ENCODE measurements around the gene EFCAB13. TPM values are rescaled to one million over a fixed set of nuclear protein-coding genes. Genes with fewer than 3 reads are reported as not detected.

Gene EFCAB13
- total and polyA plus RNA-seq, 9 donors: 1.5 to 6.9 (median 3.4) TPM

DNA sequence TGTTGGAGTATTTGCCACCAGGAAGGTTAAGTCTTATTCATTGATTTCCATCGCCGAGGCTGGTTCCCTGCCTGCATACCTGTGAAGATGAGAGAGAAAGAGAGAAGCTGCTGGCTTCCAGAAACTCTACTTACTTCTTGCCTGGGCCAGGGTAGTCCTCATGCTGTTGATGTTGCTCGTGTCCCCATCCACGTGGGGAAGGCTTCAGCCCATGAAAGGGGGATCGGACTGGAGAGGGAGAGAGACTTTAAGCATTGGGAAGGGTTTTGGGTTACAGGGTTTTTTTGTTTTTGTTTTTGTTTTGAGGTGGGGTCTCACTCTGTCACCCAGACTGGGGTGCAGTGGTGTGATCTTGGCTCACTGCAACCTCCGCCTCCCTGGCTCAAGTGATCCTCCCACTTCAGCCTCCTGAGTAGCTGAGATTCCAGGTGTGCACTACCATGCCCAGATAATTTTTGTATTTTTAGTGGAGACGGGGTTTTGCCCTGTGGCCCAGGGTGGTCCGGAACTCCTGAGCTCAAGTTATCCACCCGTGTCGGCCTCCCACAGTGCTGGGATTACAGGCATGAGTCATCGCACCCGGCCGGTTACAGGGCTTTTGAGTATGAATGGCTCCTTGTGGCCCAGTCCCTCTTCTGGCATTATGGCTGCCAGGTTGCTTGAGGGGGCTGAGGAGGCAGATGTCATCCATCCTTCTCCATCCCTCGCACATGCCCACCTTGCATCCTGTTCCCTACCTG lies 43.5 kb upstream of the EFCAB13 start:
- peaks cover 3% of the 10 kb centered on the region for H3K36me3 ChIP-seq (ENCODE audit: control insufficient read depth, insufficient read depth, low read length)
- no peak overlapping the region for H3K4me3 ChIP-seq (ENCODE audit: low read length)
- H3K27me3 ChIP-seq (ENCODE audit: control insufficient read depth, insufficient read depth, low read length): no peaks in the 10 kb centered on the region
- peak overlapping the region; percentile 89 for H3K27ac ChIP-seq (ENCODE audit: low read length)
- H3K4me1 ChIP-seq (ENCODE audit: control insufficient read depth, insufficient read depth, low read length): peaks cover 40% of the 10 kb centered on the region
- no peaks in the 10 kb centered on the region for H3K9me3 ChIP-seq (replicated peaks; ENCODE audit: control insufficient read depth, low read depth, low read length)
- 74% methylated on average over 9 of the region's 14 CpGs for whole genome bisulfite sequencing (ENCODE audit: insufficient coverage)
- DNase-seq: no peak

DNA sequence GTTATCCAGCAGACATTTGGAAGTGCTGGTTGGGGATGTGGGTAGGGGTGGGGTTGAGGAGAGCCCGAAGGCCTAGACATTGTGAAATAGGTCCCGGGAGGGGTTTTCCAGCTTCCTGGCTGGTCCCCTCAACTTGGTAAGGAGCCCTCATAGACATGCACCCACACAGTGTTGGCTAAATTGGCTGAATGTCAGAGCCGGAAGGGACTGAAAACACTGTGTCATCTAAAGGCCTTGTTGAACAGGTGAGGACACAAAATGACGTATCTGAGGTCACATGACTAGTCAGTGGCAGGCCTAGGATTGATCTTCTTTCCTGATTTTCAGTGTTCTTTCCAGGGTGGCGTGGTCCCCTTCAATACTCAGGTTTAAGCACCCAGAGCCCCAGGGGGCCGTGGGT lies 42.5 kb upstream of the EFCAB13 start:
- H3K4me3 ChIP-seq (ENCODE audit: low read length): no peak overlapping the region
- H3K27ac ChIP-seq (ENCODE audit: low read length): no peak overlapping the region
- peaks cover 32% of the 10 kb centered on the region for H3K4me1 ChIP-seq (ENCODE audit: control insufficient read depth, insufficient read depth, low read length)
- H3K36me3 ChIP-seq (ENCODE audit: control insufficient read depth, insufficient read depth, low read length): peaks cover 3% of the 10 kb centered on the region
- 94% methylated on average over 2 of the region's 6 CpGs for WGBS (ENCODE audit: insufficient coverage)
- no peaks in the 10 kb centered on the region for H3K9me3 ChIP-seq (replicated peaks; ENCODE audit: control insufficient read depth, low read depth, low read length)
- peaks cover 1% of the 10 kb centered on the region for H3K27me3 ChIP-seq (ENCODE audit: control insufficient read depth, insufficient read depth, low read length)
- DNase-seq: no peak

DNA sequence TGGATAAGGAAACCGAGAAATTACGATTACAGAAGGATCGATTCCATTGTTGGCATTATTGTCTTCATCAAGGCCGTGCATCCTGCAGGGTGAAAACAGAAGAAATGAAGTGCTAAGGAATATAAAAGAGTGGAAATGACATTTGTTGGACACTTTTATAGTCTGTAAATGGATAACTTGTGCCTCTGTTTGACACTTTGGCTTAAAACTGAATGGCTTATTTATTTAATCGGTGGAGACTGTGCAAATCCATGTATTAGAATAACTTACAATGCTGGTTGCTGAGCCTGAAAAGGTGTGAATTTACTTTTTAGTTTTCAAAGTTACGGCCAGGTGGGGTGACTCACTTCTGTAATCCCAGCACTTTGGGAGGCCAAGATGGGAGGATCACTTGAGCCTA lies 38.8 kb upstream of the EFCAB13 start:
- Histone ChIP-seq H3K9me3 (replicated peaks; ENCODE audit: control insufficient read depth, low read depth, low read length) (no peaks in the 10 kb centered on the region), H3K4me1 (ENCODE audit: control insufficient read depth, insufficient read depth, low read length) (peaks cover 5% of the 10 kb centered on the region), H3K27ac (ENCODE audit: low read length) (no peak overlapping the region), H3K4me3 (ENCODE audit: low read length) (no peak overlapping the region), H3K27me3 (ENCODE audit: control insufficient read depth, insufficient read depth, low read length) (peaks cover 2% of the 10 kb centered on the region), H3K36me3 (ENCODE audit: control insufficient read depth, insufficient read depth, low read length) (peaks cover 29% of the 10 kb centered on the region)
- WGBS (ENCODE audit: insufficient coverage): 90% methylated on average over 4 of the region's 6 CpGs
- DNase-seq: no peak

DNA sequence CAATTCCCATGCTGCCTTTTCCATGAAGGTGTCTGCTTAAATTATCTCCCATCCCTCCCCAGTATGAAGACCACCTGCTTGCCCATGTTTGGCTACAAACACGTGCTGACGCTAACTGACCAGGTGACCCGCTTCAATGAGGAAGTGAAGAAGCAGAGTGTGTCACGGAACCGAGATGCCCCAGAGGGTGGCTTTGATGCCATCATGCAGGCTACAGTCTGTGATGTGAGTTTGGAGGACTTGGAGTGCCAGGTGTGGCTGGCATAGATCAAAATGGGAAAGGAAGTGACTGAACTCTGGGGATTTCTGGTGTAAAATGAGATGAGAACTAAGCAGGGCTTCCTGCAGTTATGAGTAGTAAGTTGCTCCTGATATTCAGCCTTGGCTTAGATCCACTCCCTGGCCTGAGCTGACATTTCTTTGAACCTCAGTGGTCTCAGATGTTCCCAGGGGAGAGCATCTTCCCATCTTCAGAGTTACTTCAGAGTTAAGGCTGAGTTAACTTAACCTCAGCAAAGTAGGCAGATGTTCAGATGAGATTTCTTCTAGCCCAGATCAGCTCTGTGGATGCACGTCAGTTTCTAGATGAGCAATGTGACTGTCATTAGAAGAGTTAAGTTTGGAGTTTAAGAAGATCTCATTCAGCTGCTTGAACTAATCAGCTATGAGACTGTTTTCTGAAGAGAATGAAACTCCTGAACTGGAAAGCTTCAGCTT lies 37.4 kb upstream of the EFCAB13 start:
- no peak for DNase-seq
- Histone ChIP-seq H3K27ac (ENCODE audit: low read length) (no peak overlapping the region), H3K36me3 (ENCODE audit: control insufficient read depth, insufficient read depth, low read length) (peaks cover 39% of the 10 kb centered on the region), H3K27me3 (ENCODE audit: control insufficient read depth, insufficient read depth, low read length) (peaks cover 2% of the 10 kb centered on the region), H3K4me1 (ENCODE audit: control insufficient read depth, insufficient read depth, low read length) (peaks cover 3% of the 10 kb centered on the region), H3K4me3 (ENCODE audit: low read length) (no peak overlapping the region), H3K9me3 (replicated peaks; ENCODE audit: control insufficient read depth, low read depth, low read length) (no peaks in the 10 kb centered on the region)
- 78% methylated on average over 6 of the region's 6 CpGs for WGBS (ENCODE audit: insufficient coverage)

DNA sequence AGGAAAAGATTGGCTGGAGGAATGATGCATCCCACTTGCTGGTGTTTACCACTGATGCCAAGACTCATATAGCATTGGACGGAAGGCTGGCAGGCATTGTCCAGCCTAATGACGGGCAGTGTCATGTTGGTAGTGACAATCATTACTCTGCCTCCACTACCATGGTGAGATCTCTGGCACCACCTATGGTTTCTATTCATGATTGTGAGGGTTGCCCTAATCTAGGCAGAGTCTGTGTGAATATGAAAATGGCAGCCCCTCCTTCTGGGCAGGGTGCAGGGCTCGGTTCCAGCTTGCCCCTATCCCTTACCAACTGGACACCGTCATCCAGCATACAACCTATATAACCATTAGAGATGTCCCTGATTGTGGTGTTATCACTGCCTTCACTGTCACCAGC lies 36.7 kb upstream of the EFCAB13 start:
- Histone ChIP-seq H3K4me1 (ENCODE audit: control insufficient read depth, insufficient read depth, low read length) (peaks cover 3% of the 10 kb centered on the region), H3K27ac (ENCODE audit: low read length) (no peak overlapping the region), H3K27me3 (ENCODE audit: control insufficient read depth, insufficient read depth, low read length) (peaks cover 2% of the 10 kb centered on the region), H3K9me3 (replicated peaks; ENCODE audit: control insufficient read depth, low read depth, low read length) (no peaks in the 10 kb centered on the region), H3K36me3 (ENCODE audit: control insufficient read depth, insufficient read depth, low read length) (peaks cover 39% of the 10 kb centered on the region), H3K4me3 (ENCODE audit: low read length) (no peak overlapping the region)
- WGBS (ENCODE audit: insufficient coverage): 100% methylated on average over 2 of the region's 4 CpGs
- DNase-seq: no peak

DNA sequence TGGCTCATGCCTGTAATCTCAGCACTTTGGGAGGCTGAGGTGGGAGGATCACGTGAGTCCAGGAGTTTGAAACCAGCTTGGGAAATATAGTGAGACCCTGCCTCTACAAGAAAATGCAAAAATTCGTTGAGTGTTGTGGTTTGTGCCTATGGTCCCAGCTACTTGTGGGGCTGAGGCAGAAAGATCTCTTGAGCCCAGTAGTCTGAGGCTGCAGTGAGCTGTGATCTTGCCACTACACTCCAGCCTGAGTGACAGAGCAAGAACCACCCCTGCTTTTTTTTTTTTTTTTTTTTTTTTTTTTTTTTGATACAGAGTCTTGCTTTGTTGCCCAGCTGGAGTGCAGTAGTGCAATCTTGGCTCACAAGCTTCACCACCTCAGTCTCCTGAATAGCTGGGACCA lies 36.1 kb upstream of the EFCAB13 start:
- Histone ChIP-seq H3K4me1 (ENCODE audit: control insufficient read depth, insufficient read depth, low read length) (peaks cover 3% of the 10 kb centered on the region), H3K9me3 (replicated peaks; ENCODE audit: control insufficient read depth, low read depth, low read length) (no peaks in the 10 kb centered on the region), H3K27me3 (ENCODE audit: control insufficient read depth, insufficient read depth, low read length) (peaks cover 2% of the 10 kb centered on the region), H3K36me3 (ENCODE audit: control insufficient read depth, insufficient read depth, low read length) (peaks cover 42% of the 10 kb centered on the region), H3K4me3 (ENCODE audit: low read length) (no peak overlapping the region), H3K27ac (ENCODE audit: low read length) (no peak overlapping the region)
- WGBS (ENCODE audit: insufficient coverage): 89% methylated on average over 1 of the region's 2 CpGs
- DNase-seq: no peak

DNA sequence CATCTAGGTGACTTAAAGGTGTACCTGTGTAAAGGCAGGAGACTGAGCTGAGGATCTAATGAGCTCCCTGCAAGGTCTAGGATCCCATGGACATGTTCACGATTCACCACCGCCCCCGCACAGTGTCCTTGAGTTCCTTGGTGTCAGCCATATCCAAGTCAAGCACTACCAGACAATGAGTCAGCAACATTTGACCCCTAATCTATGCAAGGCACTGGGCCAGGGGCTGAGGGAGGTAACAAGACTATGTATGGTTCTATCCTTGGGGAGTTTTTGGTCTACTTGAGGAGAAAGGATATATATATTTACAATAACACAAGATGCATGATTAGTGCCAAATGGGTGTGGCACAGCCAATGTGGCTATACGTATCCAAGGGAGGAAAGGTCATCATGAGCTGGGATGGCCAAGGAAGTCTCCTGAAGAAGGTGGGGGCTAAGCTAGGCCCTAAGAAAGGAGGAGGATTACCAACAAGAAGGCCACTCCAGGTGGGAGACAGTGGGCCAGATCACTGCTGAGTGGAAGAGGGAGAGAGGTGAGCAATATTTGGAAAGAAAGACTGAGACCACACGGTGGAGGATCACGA lies 35.1 kb upstream of the EFCAB13 start:
- Histone ChIP-seq H3K9me3 (replicated peaks; ENCODE audit: control insufficient read depth, low read depth, low read length) (no peaks in the 10 kb centered on the region), H3K27ac (ENCODE audit: low read length) (no peak overlapping the region), H3K27me3 (ENCODE audit: control insufficient read depth, insufficient read depth, low read length) (peaks cover 2% of the 10 kb centered on the region), H3K36me3 (ENCODE audit: control insufficient read depth, insufficient read depth, low read length) (peaks cover 47% of the 10 kb centered on the region), H3K4me1 (ENCODE audit: control insufficient read depth, insufficient read depth, low read length) (peaks cover 3% of the 10 kb centered on the region), H3K4me3 (ENCODE audit: low read length) (no peak overlapping the region)
- 71% methylated on average over 3 of the region's 6 CpGs for WGBS (ENCODE audit: insufficient coverage)
- no peak for DNase-seq

DNA sequence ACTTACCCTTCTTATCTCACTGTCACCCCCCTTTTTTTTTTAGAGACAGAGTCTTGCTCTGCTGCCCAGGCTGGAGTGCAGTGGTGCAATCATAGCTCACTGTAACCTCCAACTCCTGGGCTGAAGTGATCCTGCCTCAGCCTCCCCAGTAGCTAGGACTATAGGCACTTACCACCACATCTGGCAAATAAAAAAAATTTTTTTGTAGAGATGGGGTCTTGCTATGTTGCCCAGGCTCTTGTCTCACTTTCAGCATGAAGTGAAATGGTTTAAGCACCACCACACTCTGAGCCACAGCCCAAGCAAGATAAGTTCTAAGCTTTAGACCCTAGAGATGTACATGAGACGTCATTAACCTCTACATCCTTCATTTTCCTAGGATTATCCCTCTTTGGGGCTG lies 34.5 kb upstream of the EFCAB13 start:
- H3K4me3 ChIP-seq (ENCODE audit: low read length): no peak overlapping the region
- WGBS (ENCODE audit: insufficient coverage): no CpG with 5 or more reads among the region's 1 CpG
- H3K27ac ChIP-seq (ENCODE audit: low read length): no peak overlapping the region
- DNase-seq: no peak
- peaks cover 4% of the 10 kb centered on the region for H3K4me1 ChIP-seq (ENCODE audit: control insufficient read depth, insufficient read depth, low read length)
- H3K27me3 ChIP-seq (ENCODE audit: control insufficient read depth, insufficient read depth, low read length): peaks cover 2% of the 10 kb centered on the region
- no peaks in the 10 kb centered on the region for H3K9me3 ChIP-seq (replicated peaks; ENCODE audit: control insufficient read depth, low read depth, low read length)
- H3K36me3 ChIP-seq (ENCODE audit: control insufficient read depth, insufficient read depth, low read length): peaks cover 49% of the 10 kb centered on the region

DNA sequence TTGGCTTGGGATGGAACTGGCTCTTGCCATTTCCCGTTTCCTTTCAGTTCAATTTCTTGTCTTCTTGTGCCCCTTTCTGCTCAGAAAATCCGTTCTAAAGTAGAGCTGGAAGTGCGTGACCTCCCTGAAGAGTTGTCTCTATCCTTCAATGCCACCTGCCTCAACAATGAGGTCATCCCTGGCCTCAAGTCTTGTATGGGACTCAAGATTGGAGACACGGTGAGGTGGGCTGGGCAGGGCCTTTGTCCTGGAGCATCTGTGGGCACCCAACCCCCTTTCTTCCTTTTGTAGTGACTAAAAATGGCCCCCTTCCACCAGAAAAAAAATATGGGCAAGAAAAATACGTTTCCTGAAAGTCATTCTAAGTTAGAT lies 32.9 kb upstream of the EFCAB13 start:
- Histone ChIP-seq H3K27ac (ENCODE audit: low read length) (no peak overlapping the region), H3K9me3 (replicated peaks; ENCODE audit: control insufficient read depth, low read depth, low read length) (no peaks in the 10 kb centered on the region), H3K4me1 (ENCODE audit: control insufficient read depth, insufficient read depth, low read length) (peaks cover 17% of the 10 kb centered on the region), H3K27me3 (ENCODE audit: control insufficient read depth, insufficient read depth, low read length) (peaks cover 2% of the 10 kb centered on the region), H3K36me3 (ENCODE audit: control insufficient read depth, insufficient read depth, low read length) (peaks cover 54% of the 10 kb centered on the region), H3K4me3 (ENCODE audit: low read length) (no peak overlapping the region)
- no CpG with 5 or more reads among the region's 5 CpGs for WGBS (ENCODE audit: insufficient coverage)
- no peak for DNase-seq

DNA sequence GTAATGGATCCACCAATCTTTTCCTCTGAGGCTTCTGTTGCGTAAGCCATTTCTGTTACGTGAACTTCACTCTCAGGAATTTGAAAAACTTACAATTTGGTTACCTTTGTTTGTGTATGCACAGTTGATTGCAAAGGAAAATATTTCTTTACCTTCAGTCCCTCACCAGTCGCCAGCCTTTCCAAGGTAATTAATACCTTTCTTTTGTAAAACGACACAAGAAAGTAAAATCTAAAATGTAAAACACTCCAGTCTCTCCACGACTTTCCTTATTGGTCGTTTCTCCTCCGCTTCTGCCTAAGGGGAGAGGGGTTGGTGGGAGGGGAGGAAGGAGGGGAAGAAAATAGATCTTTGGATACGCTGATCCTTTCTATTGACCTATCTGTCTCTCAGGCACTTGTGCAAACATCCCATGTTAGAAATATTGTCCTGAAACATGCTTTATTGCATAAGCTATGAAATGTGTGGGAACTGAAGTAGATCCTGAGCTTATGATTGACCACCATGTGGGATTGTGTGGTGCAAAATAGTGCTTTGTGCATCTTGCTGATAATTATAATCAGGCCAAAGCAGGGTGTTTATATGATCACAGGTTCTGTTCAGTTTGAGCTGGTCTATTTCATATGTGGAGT lies 32.4 kb upstream of the EFCAB13 start:
- H3K4me3 ChIP-seq (ENCODE audit: low read length): no peak overlapping the region
- peaks cover 16% of the 10 kb centered on the region for H3K4me1 ChIP-seq (ENCODE audit: control insufficient read depth, insufficient read depth, low read length)
- H3K27ac ChIP-seq (ENCODE audit: low read length): no peak overlapping the region
- no peaks in the 10 kb centered on the region for H3K9me3 ChIP-seq (replicated peaks; ENCODE audit: control insufficient read depth, low read depth, low read length)
- no CpG with 5 or more reads among the region's 8 CpGs for WGBS (ENCODE audit: insufficient coverage)
- peaks cover 54% of the 10 kb centered on the region for H3K36me3 ChIP-seq (ENCODE audit: control insufficient read depth, insufficient read depth, low read length)
- DNase-seq: no peak
- no peaks in the 10 kb centered on the region for H3K27me3 ChIP-seq (ENCODE audit: control insufficient read depth, insufficient read depth, low read length)

Measured in muscle of leg (tissue), 11 donors.